Caco-2 (cell line): ENCODE measurements around the gene NUDCD2. TPM values are rescaled to one million over a fixed set of nuclear protein-coding genes. Genes with fewer than 3 reads are reported as not detected.
A peak's percentile ranks its signal among the peaks of the same experiment; 100 is the strongest.

Experiments
- BruUV-seq: library from RNA; stranded (reverse); fragments of 400-500 nt; replicated peaks from 2 replicates; lab custom pipeline; 2021; lab: Mats Ljungman, UMichigan
- CTCF ChIA-PET: fragments of 300-600 bp; sonication (Branson Sonifier 250); formaldehyde crosslinking; loops from one replicate; lab custom pipeline; 2022; ENCODE audit warnings: antibody characterized with exemption; lab: Charles Lee
- POLR2A ChIA-PET: fragments of 300-600 bp; sonication (Branson Sonifier 250); formaldehyde crosslinking; loops from one replicate; lab custom pipeline; 2022; ENCODE audit warnings: antibody characterized with exemption; lab: Charles Lee
- DNase-seq, 2 experiments: peaks; one replicate each; pipeline versions ENCODE4 v3.0.0 to v3.0.0-alpha.2; 2020 to 2022
- H3K27me3 ChIP-seq: replicated peaks from 2 replicates; pipeline ENCODE4 v1.6.0; 2011; ENCODE audit warnings: low read length; ENCODE audit not compliant: control insufficient read depth, insufficient read depth
- H3K36me3 ChIP-seq: 2 replicates; pipeline ENCODE4 v1.5.1; 2011; ENCODE audit warnings: low read length; ENCODE audit not compliant: control insufficient read depth, insufficient read depth
- H3K4me1 ChIP-seq: fragments of 250-450 bp; sonication (Bioruptor Pico); 2 replicates; pipeline ENCODE4 v1.5.1; 2020; ENCODE audit warnings: mild to moderate bottlenecking
- H3K4me3 ChIP-seq: 2 replicates; pipeline ENCODE4 v1.5.1; 2011; ENCODE audit warnings: low read depth, mild to moderate bottlenecking, control low read depth, low read length
- H3K9me3 ChIP-seq: fragments of 250-450 bp; sonication (Bioruptor Pico); 2 replicates; pipeline ENCODE4 v1.5.1; 2020; ENCODE audit warnings: mild to moderate bottlenecking, moderate library complexity
- H3K27ac Mint-ChIP-seq: one replicate; pipeline ENCODE4 v1.8.0; 2022; ENCODE audit warnings: mixed read lengths; ENCODE audit not compliant: unreplicated experiment
- H3K27me3 Mint-ChIP-seq: one replicate; pipeline ENCODE4 v1.8.0; 2022; ENCODE audit warnings: mixed read lengths; ENCODE audit not compliant: insufficient read depth, unreplicated experiment
- H3K36me3 Mint-ChIP-seq: one replicate; pipeline ENCODE4 v1.8.0; 2022; ENCODE audit warnings: mild to moderate bottlenecking, mixed read lengths; ENCODE audit not compliant: insufficient read depth, unreplicated experiment
- H3K4me1 Mint-ChIP-seq: one replicate; pipeline ENCODE4 v1.8.0; 2022; ENCODE audit warnings: low read depth, mixed read lengths; ENCODE audit not compliant: unreplicated experiment
- H3K4me3 Mint-ChIP-seq: one replicate; pipeline ENCODE4 v1.8.0; 2022; ENCODE audit warnings: mild to moderate bottlenecking, moderate library complexity, mixed read lengths; ENCODE audit not compliant: unreplicated experiment
- H3K9me3 Mint-ChIP-seq: one replicate; pipeline ENCODE4 v1.8.0; 2022; ENCODE audit warnings: mixed read lengths; ENCODE audit not compliant: unreplicated experiment
- CTCF ChIP-seq, 2 experiments: fragments of 200-600 bp in 1 of 2; IDR thresholded peaks; 1 replicate in 1 of 2; 2 replicates in 1 of 2; pipeline versions ENCODE4 v1.5.1 to v1.8.0; 2011 to 2022; ENCODE audit warnings: antibody characterized with exemption in 1 of 2, control low read depth in 1 of 2, inconsistent platforms in 1 of 2, low read depth in 1 of 2, low read length in 1 of 2, mild to moderate bottlenecking in 1 of 2, moderate library complexity in 1 of 2; ENCODE audit not compliant: insufficient read depth in 1 of 2, severe bottlenecking in 1 of 2, unreplicated experiment in 1 of 2
- intact Hi-C: fragments of 100-400 bp; cut with micrococcal nuclease; formaldehyde crosslinking; loops from one replicate; pipeline ENCODE4 v1.10.0; 2022; ENCODE audit not compliant: unreplicated experiment
- total RNA-seq: library from RNA; stranded (reverse); gene quantifications from 2 replicates; pipeline ENCODE4 v1.2.3, GENCODE V29; 2022

The NUDCD2 gene
- total RNA-seq, 1 experiment from 2014 or later, result 50.0 TPM

- H3K9me3 ChIP-seq, result no peaks in the 10 kb centered on the region
- POLR2A ChIA-PET, result no interaction called here
These were observed 51.5 kb downstream of the NUDCD2 start for GRCh38 chr5:163408311-163408923.

GRCh38 chr5:163407034-163407655 lies 52.8 kb downstream of the NUDCD2 start:
- H3K9me3 ChIP-seq, result no peaks in the 10 kb centered on the region
- Mint-ChIP-seq H3K27me3 (no peaks in the 10 kb centered on the region), H3K4me3 (no peak overlapping the region), H3K4me1 (no peaks in the 10 kb centered on the region), H3K27ac (no peak overlapping the region), H3K36me3 (no peaks in the 10 kb centered on the region), H3K9me3 (no peaks in the 10 kb centered on the region)
- ChIA-PET CTCF (interaction anchor here (1.1 kb wide), 1 partner anchor 327 kb away, joined by 3 read pairs; no protein-coding TSS in a partner anchor), POLR2A (no interaction called here)
- intact Hi-C loops, result loop anchor here (5.0 kb wide), 2 partner anchors 450 to 1440 kb away; no protein-coding TSS in a partner anchor
- H3K4me1 ChIP-seq, result no peaks in the 10 kb centered on the region
- H3K4me3 ChIP-seq, result no peak overlapping the region
- H3K27me3 ChIP-seq, result no peaks in the 10 kb centered on the region
- BruUV-seq, result no TSS peak
- no peak for DNase-seq
- H3K36me3 ChIP-seq, result no peaks in the 10 kb centered on the region
- no peak for TF ChIP-seq CTCF (IDR thresholded peaks at IDR 0.05; ENCODE audit: insufficient read depth in 1 of 2, low read depth in 1 of 2, low read length in 1 of 2, severe bottlenecking in 1 of 2, unreplicated experiment in 1 of 2)

More at GRCh38 chr5:163408311-163408923, 51.5 kb downstream of the NUDCD2 start:
- no peak overlapping the region for H3K27ac Mint-ChIP-seq
- no peaks in the 10 kb centered on the region for H3K27me3 ChIP-seq
- DNase-seq, result peak; percentile 37 to 65
- no peaks in the 10 kb centered on the region for H3K4me1 Mint-ChIP-seq
- H3K9me3 Mint-ChIP-seq, result no peaks in the 10 kb centered on the region
- CTCF ChIA-PET, result interaction anchor here (0.6 to 1.4 kb wide), 11 partner anchors 11 to 1442 kb away, joined by 3 to 15 read pairs (median 5); partner anchors contain the start of gene CCNG1
- TF ChIP-seq CTCF (IDR thresholded peaks at IDR 0.05; ENCODE audit: insufficient read depth in 1 of 2, low read depth in 1 of 2, low read length in 1 of 2, severe bottlenecking in 1 of 2, unreplicated experiment in 1 of 2), result peak; percentile 85 to 89
- H3K36me3 ChIP-seq, result no peaks in the 10 kb centered on the region
- H3K36me3 Mint-ChIP-seq, result no peaks in the 10 kb centered on the region
- no peaks in the 10 kb centered on the region for H3K27me3 Mint-ChIP-seq
- intact Hi-C loops, result loop anchor here (1.0 to 5.0 kb wide), 7 partner anchors 61 to 1441 kb away; no protein-coding TSS in a partner anchor
- no peak overlapping the region for H3K4me3 ChIP-seq
- no peaks in the 10 kb centered on the region for H3K4me1 ChIP-seq
- no peak overlapping the region for H3K4me3 Mint-ChIP-seq
- no TSS peak for BruUV-seq

- Histone ChIP-seq H3K9me3 (no peaks in the 10 kb centered on the region), H3K4me1 (no peaks in the 10 kb centered on the region), H3K36me3 (no peaks in the 10 kb centered on the region), H3K4me3 (no peak overlapping the region), H3K27me3 (no peaks in the 10 kb centered on the region)
- H3K4me3 Mint-ChIP-seq, result no peak overlapping the region
- H3K27ac Mint-ChIP-seq, result no peak overlapping the region
- DNase-seq, result no peak
- CTCF ChIA-PET, result interaction anchor here (0.6 kb wide), 1 partner anchor 1296 kb away, joined by 5 read pairs; no protein-coding TSS in a partner anchor
- intact Hi-C loops, result loop anchor here (5.0 kb wide), 2 partner anchors 447 to 1437 kb away; no protein-coding TSS in a partner anchor
- TF ChIP-seq CTCF (IDR thresholded peaks at IDR 0.05; ENCODE audit: insufficient read depth in 1 of 2, low read depth in 1 of 2, low read length in 1 of 2, severe bottlenecking in 1 of 2, unreplicated experiment in 1 of 2), result no peak
- POLR2A ChIA-PET, result no interaction called here
- no peaks in the 10 kb centered on the region for H3K4me1 Mint-ChIP-seq
- H3K9me3 Mint-ChIP-seq, result no peaks in the 10 kb centered on the region
- no peaks in the 10 kb centered on the region for H3K36me3 Mint-ChIP-seq
- no peaks in the 10 kb centered on the region for H3K27me3 Mint-ChIP-seq
- BruUV-seq, result no TSS peak
These were observed 55.3 kb downstream of the NUDCD2 start for GRCh38 chr5:163404364-163405173.
